Measurements from ENCODE around the gene TMEM132E.

Gene TMEM132E

DNA sequence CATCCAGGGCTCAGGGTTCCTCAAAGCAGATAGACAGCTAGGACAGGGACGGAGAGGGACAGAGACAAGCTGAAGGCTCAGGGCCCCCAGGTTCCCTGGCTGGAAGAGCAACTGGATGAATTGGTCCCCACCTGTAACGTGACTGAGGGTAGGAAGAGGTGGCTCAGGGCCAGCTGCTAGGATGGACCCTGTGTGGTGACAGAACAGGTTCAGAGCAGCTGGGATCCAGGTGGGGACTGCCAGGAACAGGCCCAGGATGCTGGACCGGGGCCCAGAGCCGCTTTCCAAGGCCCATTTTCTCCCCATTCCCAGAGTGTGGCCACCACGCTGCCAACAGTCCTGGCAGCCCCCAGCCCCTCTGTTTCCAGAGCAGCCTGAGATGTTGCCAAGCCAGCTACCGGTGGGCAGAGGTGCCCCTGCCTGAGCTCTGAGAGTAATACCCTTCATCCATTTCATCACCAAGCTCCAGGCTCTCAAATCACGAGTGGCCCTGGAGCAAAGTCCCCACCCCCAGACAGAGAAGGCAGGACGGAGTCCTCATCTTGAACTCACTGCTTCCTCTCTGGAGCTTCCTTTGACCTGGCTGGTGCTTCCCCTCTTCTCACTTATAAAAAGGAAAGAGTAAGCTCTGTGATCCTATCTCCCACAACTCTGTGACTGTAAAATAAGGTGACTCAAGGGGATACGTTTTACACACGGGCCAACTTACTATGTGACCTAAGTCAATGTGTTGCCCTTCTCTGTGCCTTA lies 79.6 kb downstream of the TMEM132E start:
- H3K4me3 ChIP-seq (IDR thresholded peaks at IDR 0.05; ENCODE audit: insufficient read depth, low read depth, low read length), result no peak overlapping the region
- H4K20me1 ChIP-seq (ENCODE audit: insufficient read depth), result no peaks in the 10 kb centered on the region
- H3K36me3 ChIP-seq (ENCODE audit: insufficient read depth), result no peaks in the 10 kb centered on the region
- H3K27me3 ChIP-seq (ENCODE audit: insufficient read depth, low read depth), result no peaks in the 10 kb centered on the region
- H3K4me1 ChIP-seq (ENCODE audit: low read depth, poor library complexity, severe bottlenecking), result no peaks in the 10 kb centered on the region
- H3K4me2 ChIP-seq, result no peak overlapping the region
- H2AFZ ChIP-seq (ENCODE audit: low read depth), result no peak overlapping the region
- H3K27ac ChIP-seq, result no peak overlapping the region
- H3K9ac ChIP-seq, result no peak overlapping the region
- H3K79me2 ChIP-seq (ENCODE audit: insufficient read depth, low read depth), result no peaks in the 10 kb centered on the region
- TF ChIP-seq, protein P1, sequence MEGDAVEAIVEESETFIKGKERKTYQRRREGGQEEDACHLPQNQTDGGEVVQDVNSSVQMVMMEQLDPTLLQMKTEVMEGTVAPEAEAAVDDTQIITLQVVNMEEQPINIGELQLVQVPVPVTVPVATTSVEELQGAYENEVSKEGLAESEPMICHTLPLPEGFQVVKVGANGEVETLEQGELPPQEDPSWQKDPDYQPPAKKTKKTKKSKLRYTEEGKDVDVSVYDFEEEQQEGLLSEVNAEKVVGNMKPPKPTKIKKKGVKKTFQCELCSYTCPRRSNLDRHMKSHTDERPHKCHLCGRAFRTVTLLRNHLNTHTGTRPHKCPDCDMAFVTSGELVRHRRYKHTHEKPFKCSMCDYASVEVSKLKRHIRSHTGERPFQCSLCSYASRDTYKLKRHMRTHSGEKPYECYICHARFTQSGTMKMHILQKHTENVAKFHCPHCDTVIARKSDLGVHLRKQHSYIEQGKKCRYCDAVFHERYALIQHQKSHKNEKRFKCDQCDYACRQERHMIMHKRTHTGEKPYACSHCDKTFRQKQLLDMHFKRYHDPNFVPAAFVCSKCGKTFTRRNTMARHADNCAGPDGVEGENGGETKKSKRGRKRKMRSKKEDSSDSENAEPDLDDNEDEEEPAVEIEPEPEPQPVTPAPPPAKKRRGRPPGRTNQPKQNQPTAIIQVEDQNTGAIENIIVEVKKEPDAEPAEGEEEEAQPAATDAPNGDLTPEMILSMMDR (conservative IDR thresholded peaks at IDR 0.05; ENCODE audit: low read depth, low read length), result no peak

DNA sequence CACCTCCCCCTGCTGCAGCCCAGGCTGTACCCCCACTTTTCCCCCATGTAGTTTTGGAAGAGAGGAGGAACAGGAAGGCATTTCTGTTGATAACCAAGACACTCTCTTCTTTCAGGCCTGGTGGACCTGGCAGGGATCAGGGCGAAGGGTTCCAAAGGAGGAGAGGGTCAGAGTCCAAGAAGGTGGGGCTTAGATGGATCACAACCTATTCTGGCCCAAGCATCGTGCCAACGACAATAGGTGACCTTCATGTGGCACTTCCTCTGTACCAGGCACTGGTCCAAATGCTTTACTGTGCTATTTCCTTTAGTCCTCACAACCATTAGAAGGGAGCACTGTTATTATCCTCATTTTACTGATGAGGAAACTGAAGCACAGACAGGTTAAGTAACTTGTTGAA lies 84.3 kb downstream of the TMEM132E start:
- H3K27ac ChIP-seq, result no peak overlapping the region
- H3K4me1 ChIP-seq (ENCODE audit: low read depth, poor library complexity, severe bottlenecking), result no peaks in the 10 kb centered on the region
- H3K79me2 ChIP-seq (ENCODE audit: insufficient read depth, low read depth), result no peaks in the 10 kb centered on the region
- H3K4me2 ChIP-seq, result no peak overlapping the region
- TF ChIP-seq, protein P1 (conservative IDR thresholded peaks at IDR 0.05; ENCODE audit: low read depth, low read length), result no peak
- no peaks in the 10 kb centered on the region for H3K36me3 ChIP-seq (ENCODE audit: insufficient read depth)
- no peaks in the 10 kb centered on the region for H4K20me1 ChIP-seq (ENCODE audit: insufficient read depth)
- no peak overlapping the region for H3K4me3 ChIP-seq (IDR thresholded peaks at IDR 0.05; ENCODE audit: insufficient read depth, low read depth, low read length)
- H3K9ac ChIP-seq, result no peak overlapping the region
- H2AFZ ChIP-seq (ENCODE audit: low read depth), result no peak overlapping the region
- no peaks in the 10 kb centered on the region for H3K27me3 ChIP-seq (ENCODE audit: insufficient read depth, low read depth)

DNA sequence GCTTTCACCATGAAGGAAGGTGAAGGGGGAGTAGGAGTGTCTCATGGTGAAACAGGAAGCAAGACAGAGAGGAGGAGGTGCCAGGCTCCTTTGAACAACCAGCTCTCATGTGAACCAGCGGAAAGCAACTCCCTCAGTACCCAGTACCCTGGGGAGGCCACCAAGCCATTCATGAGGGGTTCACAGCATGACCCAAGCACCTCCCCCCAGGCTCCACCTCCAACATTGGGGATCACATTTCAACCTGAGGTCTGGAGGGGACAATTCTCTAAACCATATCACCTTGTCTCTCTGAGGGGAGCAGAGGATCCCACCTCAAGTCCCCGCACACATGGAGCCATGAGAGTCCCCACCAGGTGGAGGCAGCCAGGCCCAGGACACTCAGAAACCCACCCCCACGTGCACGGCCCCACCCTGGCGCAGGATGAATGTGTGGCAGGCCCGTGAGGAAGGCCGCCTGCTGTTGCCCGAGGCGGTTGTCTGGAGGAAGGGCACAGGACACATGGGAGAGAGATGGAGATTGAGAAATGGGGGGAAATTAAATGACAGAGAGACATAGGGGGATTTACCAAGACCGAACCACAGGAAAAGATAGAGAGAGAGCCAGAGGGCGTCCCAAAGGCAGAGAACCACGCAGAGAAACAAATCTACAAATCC lies 85.9 kb downstream of the TMEM132E start:
- H2AFZ ChIP-seq (ENCODE audit: low read depth), result no peak overlapping the region
- H3K79me2 ChIP-seq (ENCODE audit: insufficient read depth, low read depth), result no peaks in the 10 kb centered on the region
- H3K9ac ChIP-seq, result no peak overlapping the region
- H3K27me3 ChIP-seq (ENCODE audit: insufficient read depth, low read depth), result no peaks in the 10 kb centered on the region
- H3K36me3 ChIP-seq (ENCODE audit: insufficient read depth), result no peaks in the 10 kb centered on the region
- TF ChIP-seq, protein P1 (conservative IDR thresholded peaks at IDR 0.05; ENCODE audit: low read depth, low read length), result no peak
- no peaks in the 10 kb centered on the region for H4K20me1 ChIP-seq (ENCODE audit: insufficient read depth)
- no peak overlapping the region for H3K4me3 ChIP-seq (IDR thresholded peaks at IDR 0.05; ENCODE audit: insufficient read depth, low read depth, low read length)
- H3K4me1 ChIP-seq (ENCODE audit: low read depth, poor library complexity, severe bottlenecking), result no peaks in the 10 kb centered on the region
- no peak overlapping the region for H3K27ac ChIP-seq
- no peak overlapping the region for H3K4me2 ChIP-seq

DNA sequence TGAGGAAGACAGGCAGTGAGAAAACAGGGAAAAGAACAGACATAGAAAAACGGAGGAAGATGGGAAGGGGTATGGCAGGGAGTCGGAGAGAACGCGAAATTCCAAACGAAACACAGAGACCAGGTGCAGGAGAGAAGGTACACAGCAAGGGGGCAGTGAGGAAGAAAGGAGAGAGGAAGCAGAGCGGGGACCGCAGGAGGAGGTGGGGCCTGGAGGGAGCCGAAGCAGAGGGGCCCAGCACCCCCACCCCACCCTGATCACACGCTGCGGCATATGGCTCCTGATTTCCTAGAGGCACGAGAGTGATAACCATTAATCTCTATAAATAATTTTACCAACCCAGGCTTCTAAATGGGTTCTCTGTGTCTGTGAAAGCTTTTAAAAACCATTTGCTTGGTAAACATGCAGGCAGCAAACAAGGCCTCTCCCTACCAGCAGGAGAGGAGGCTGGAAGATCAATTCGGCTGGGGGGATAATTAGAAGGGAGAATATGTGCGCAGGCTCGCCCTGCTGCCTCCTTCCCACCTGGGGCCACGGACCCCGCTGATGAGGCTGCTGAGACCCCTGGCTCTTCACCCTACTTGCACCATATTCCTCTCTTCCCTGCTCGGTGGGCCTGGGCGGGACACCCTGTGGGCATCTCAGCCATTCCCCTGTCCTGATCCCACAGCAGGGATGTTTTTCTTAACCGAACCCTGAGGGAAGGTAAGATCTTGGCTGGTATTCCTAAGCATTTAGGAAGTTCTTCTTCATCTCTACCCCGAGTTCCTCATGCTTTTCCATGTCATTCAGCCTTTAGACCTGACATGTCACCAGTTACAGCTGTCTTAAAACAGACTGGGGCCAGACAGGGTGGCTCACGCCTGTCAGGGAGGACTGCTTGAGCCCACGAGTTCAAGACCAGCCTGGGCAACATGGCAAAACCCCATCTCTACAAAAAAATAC lies 86.7 kb downstream of the TMEM132E start:
- H3K4me3 ChIP-seq (IDR thresholded peaks at IDR 0.05; ENCODE audit: insufficient read depth, low read depth, low read length), result no peak overlapping the region
- no peak overlapping the region for H3K9ac ChIP-seq
- no peak overlapping the region for H3K27ac ChIP-seq

More for the DNA sequence above, 86.7 kb downstream of the TMEM132E start:
- Histone ChIP-seq H3K36me3 (ENCODE audit: insufficient read depth) (no peaks in the 10 kb centered on the region), H4K20me1 (ENCODE audit: insufficient read depth) (no peaks in the 10 kb centered on the region), H3K4me2 (no peak overlapping the region), H2AFZ (ENCODE audit: low read depth) (no peak overlapping the region), H3K79me2 (ENCODE audit: insufficient read depth, low read depth) (no peaks in the 10 kb centered on the region), H3K27me3 (ENCODE audit: insufficient read depth, low read depth) (no peaks in the 10 kb centered on the region), H3K4me1 (ENCODE audit: low read depth, poor library complexity, severe bottlenecking) (no peaks in the 10 kb centered on the region)
- TF ChIP-seq, protein P1 (conservative IDR thresholded peaks at IDR 0.05; ENCODE audit: low read depth, low read length), result no peak
